GM18511 (cell line): ENCODE measurements around the gene TTF1.

Experiments
- ATAC-seq: cut with Tn5 transposase; IDR thresholded peaks from one replicate; pipeline ENCODE4 v1.9.1; 2021; ENCODE audit warnings: mild to moderate bottlenecking, moderate library complexity; ENCODE audit not compliant: unreplicated experiment

TTF1 gene

GRCh38 chr9:132367613-132368313 is 38.9 kb downstream of the TTF1 start:
- no peak for ATAC-seq

- no peak for ATAC-seq
Observed at GRCh38 chr9:132366481-132366880, 40.2 kb downstream of the TTF1 start.

- ATAC-seq, result no peak
Observed at GRCh38 chr9:132365986-132366385, 40.7 kb downstream of the TTF1 start.

- no peak for ATAC-seq
Observed at GRCh38 chr9:132364068-132364467, 42.6 kb downstream of the TTF1 start.

GRCh38 chr9:132357764-132358163 is 48.9 kb downstream of the TTF1 start:
- ATAC-seq, result no peak

GRCh38 chr9:132356324-132356924 is 50.2 kb downstream of the TTF1 start:
- ATAC-seq, result no peak

GRCh38 chr9:132354637-132355355 is 51.8 kb downstream of the TTF1 start, which contains the start of gene SETX:
TSS of gene SETX (minus strand) at chr9:132354986. CDS start at chr9:132349428, 5,558 bp downstream.
- peak; percentile 85 for ATAC-seq

GRCh38 chr9:132351404-132352045 is 55.1 kb downstream of the TTF1 start:
- ATAC-seq, result no peak

GRCh38 chr9:132350861-132351315 is 55.8 kb downstream of the TTF1 start:
- no peak for ATAC-seq

- ATAC-seq, result no peak
Observed at GRCh38 chr9:132348676-132349075, 58.0 kb downstream of the TTF1 start.

GRCh38 chr9:132346177-132346576 is 60.5 kb downstream of the TTF1 start:
- ATAC-seq, result no peak

GRCh38 chr9:132341177-132341840 is 65.3 kb downstream of the TTF1 start:
- ATAC-seq, result no peak

- no peak for ATAC-seq
Observed at GRCh38 chr9:132334364-132334763, 72.3 kb downstream of the TTF1 start.

GRCh38 chr9:132333556-132333955 is 73.1 kb downstream of the TTF1 start:
- no peak for ATAC-seq

GRCh38 chr9:132328580-132328979 is 78.1 kb downstream of the TTF1 start:
- no peak for ATAC-seq

GRCh38 chr9:132327537-132327936 is 79.1 kb downstream of the TTF1 start:
- ATAC-seq, result no peak
